ENCODE results near the gene RPRD1A.

RPRD1A gene

GRCh38 chr18:36012891-36013290 lies 54.5 kb downstream of the RPRD1A start:
- Histone ChIP-seq H3K27ac (no peak overlapping the region), H3K4me3 (no peak overlapping the region), H3K36me3 (ENCODE audit: insufficient read depth, low read length) (no peaks in the 10 kb centered on the region), H3K9me3 (ENCODE audit: low read depth, low read length) (no peaks in the 10 kb centered on the region), H3K9ac (ENCODE audit: insufficient read length) (no peak overlapping the region)
- TF ChIP-seq EZH2 (IDR thresholded peaks at IDR 0.05) = no peak
- no peak for TF ChIP-seq POLR2AphosphoS5 (IDR thresholded peaks at IDR 0.05; ENCODE audit: borderline replicate concordance, low read depth, low read length)
- no peak for TF ChIP-seq FOXP2 (optimal IDR thresholded peaks at IDR 0.05; ENCODE audit: control extremely low read depth, extremely low read length, insufficient read depth)
- DNase-seq (ENCODE audit: low read depth, low spot score) = no peak

- no peaks in the 10 kb centered on the region for H3K36me3 ChIP-seq (ENCODE audit: insufficient read depth, low read length)
- TF ChIP-seq EZH2 (IDR thresholded peaks at IDR 0.05) (no peak), POLR2AphosphoS5 (IDR thresholded peaks at IDR 0.05; ENCODE audit: borderline replicate concordance, low read depth, low read length) (no peak), FOXP2 (optimal IDR thresholded peaks at IDR 0.05; ENCODE audit: control extremely low read depth, extremely low read length, insufficient read depth) (no peak)
- H3K9ac ChIP-seq (ENCODE audit: insufficient read length) = no peak overlapping the region
- no peak overlapping the region for H3K27ac ChIP-seq
- no peak for DNase-seq (ENCODE audit: low read depth, low spot score)
- H3K9me3 ChIP-seq (ENCODE audit: low read depth, low read length) = no peaks in the 10 kb centered on the region
- no peak overlapping the region for H3K4me3 ChIP-seq
Observed at GRCh38 chr18:36009214-36009613, 58.1 kb downstream of the RPRD1A start.

- Histone ChIP-seq H3K9ac (ENCODE audit: insufficient read length) (no peak overlapping the region), H3K27ac (no peak overlapping the region), H3K36me3 (ENCODE audit: insufficient read depth, low read length) (no peaks in the 10 kb centered on the region), H3K4me3 (no peak overlapping the region), H3K9me3 (ENCODE audit: low read depth, low read length) (no peaks in the 10 kb centered on the region)
- TF ChIP-seq POLR2AphosphoS5 (IDR thresholded peaks at IDR 0.05; ENCODE audit: borderline replicate concordance, low read depth, low read length) (no peak), EZH2 (IDR thresholded peaks at IDR 0.05) (no peak), FOXP2 (optimal IDR thresholded peaks at IDR 0.05; ENCODE audit: control extremely low read depth, extremely low read length, insufficient read depth) (no peak)
- DNase-seq (ENCODE audit: low read depth, low spot score) = no peak
Observed at GRCh38 chr18:36006997-36007396, 60.4 kb downstream of the RPRD1A start.

GRCh38 chr18:35999925-36000324 lies 67.4 kb downstream of the RPRD1A start:
- no peaks in the 10 kb centered on the region for H3K9me3 ChIP-seq (ENCODE audit: low read depth, low read length)
- H3K27ac ChIP-seq = no peak overlapping the region
- no peak overlapping the region for H3K9ac ChIP-seq (ENCODE audit: insufficient read length)
- no peak for TF ChIP-seq EZH2 (IDR thresholded peaks at IDR 0.05)
- no peak for TF ChIP-seq FOXP2 (optimal IDR thresholded peaks at IDR 0.05; ENCODE audit: control extremely low read depth, extremely low read length, insufficient read depth)
- TF ChIP-seq POLR2AphosphoS5 (IDR thresholded peaks at IDR 0.05; ENCODE audit: borderline replicate concordance, low read depth, low read length) = no peak
- DNase-seq (ENCODE audit: low read depth, low spot score) = no peak
- no peaks in the 10 kb centered on the region for H3K36me3 ChIP-seq (ENCODE audit: insufficient read depth, low read length)
- no peak overlapping the region for H3K4me3 ChIP-seq

- no peak for TF ChIP-seq POLR2AphosphoS5 (IDR thresholded peaks at IDR 0.05; ENCODE audit: borderline replicate concordance, low read depth, low read length)
- no peak for TF ChIP-seq EZH2 (IDR thresholded peaks at IDR 0.05)
- no peak for TF ChIP-seq FOXP2 (optimal IDR thresholded peaks at IDR 0.05; ENCODE audit: control extremely low read depth, extremely low read length, insufficient read depth)
- Histone ChIP-seq H3K9me3 (ENCODE audit: low read depth, low read length) (no peaks in the 10 kb centered on the region), H3K36me3 (ENCODE audit: insufficient read depth, low read length) (no peaks in the 10 kb centered on the region), H3K4me3 (no peak overlapping the region), H3K9ac (ENCODE audit: insufficient read length) (no peak overlapping the region), H3K27ac (no peak overlapping the region)
- no peak for DNase-seq (ENCODE audit: low read depth, low spot score)
Observed at GRCh38 chr18:35998967-35999366, 68.4 kb downstream of the RPRD1A start.

- Histone ChIP-seq H3K4me3 (no peak overlapping the region), H3K9me3 (ENCODE audit: low read depth, low read length) (no peaks in the 10 kb centered on the region), H3K36me3 (ENCODE audit: insufficient read depth, low read length) (peaks cover 36% of the 10 kb centered on the region), H3K27ac (no peak overlapping the region), H3K9ac (ENCODE audit: insufficient read length) (no peak overlapping the region)
- no peak for TF ChIP-seq EZH2 (IDR thresholded peaks at IDR 0.05)
- no peak for TF ChIP-seq POLR2AphosphoS5 (IDR thresholded peaks at IDR 0.05; ENCODE audit: borderline replicate concordance, low read depth, low read length)
- no peak for TF ChIP-seq FOXP2 (optimal IDR thresholded peaks at IDR 0.05; ENCODE audit: control extremely low read depth, extremely low read length, insufficient read depth)
- no peak for DNase-seq (ENCODE audit: low read depth, low spot score)
Observed at GRCh38 chr18:35993013-35993412, 74.3 kb downstream of the RPRD1A start.

- Histone ChIP-seq H3K9me3 (ENCODE audit: low read depth, low read length) (no peaks in the 10 kb centered on the region), H3K9ac (ENCODE audit: insufficient read length) (no peak overlapping the region), H3K36me3 (ENCODE audit: insufficient read depth, low read length) (peaks cover 39% of the 10 kb centered on the region), H3K27ac (no peak overlapping the region), H3K4me3 (no peak overlapping the region)
- no peak for DNase-seq (ENCODE audit: low read depth, low spot score)
- TF ChIP-seq POLR2AphosphoS5 (IDR thresholded peaks at IDR 0.05; ENCODE audit: borderline replicate concordance, low read depth, low read length) (no peak), EZH2 (IDR thresholded peaks at IDR 0.05) (no peak), FOXP2 (optimal IDR thresholded peaks at IDR 0.05; ENCODE audit: control extremely low read depth, extremely low read length, insufficient read depth) (no peak)
Observed at GRCh38 chr18:35991696-35992095, 75.7 kb downstream of the RPRD1A start.

GRCh38 chr18:35983818-35984217 lies 83.5 kb downstream of the RPRD1A start:
- H3K9ac ChIP-seq (ENCODE audit: insufficient read length) = no peak overlapping the region
- H3K27ac ChIP-seq = no peak overlapping the region; the same call in 1 of the 2 replicates
- H3K4me3 ChIP-seq = no peak overlapping the region
- TF ChIP-seq EZH2 (IDR thresholded peaks at IDR 0.05) (no peak), FOXP2 (optimal IDR thresholded peaks at IDR 0.05; ENCODE audit: control extremely low read depth, extremely low read length, insufficient read depth) (no peak), POLR2AphosphoS5 (IDR thresholded peaks at IDR 0.05; ENCODE audit: borderline replicate concordance, low read depth, low read length) (no peak)
- no peaks in the 10 kb centered on the region for H3K9me3 ChIP-seq (ENCODE audit: low read depth, low read length)
- no peak for DNase-seq (ENCODE audit: low read depth, low spot score)
- peaks cover 43% of the 10 kb centered on the region for H3K36me3 ChIP-seq (ENCODE audit: insufficient read depth, low read length)

- H3K9ac ChIP-seq (ENCODE audit: insufficient read length) = no peak overlapping the region
- no peak overlapping the region for H3K4me3 ChIP-seq
- DNase-seq (ENCODE audit: low read depth, low spot score) = no peak
- H3K9me3 ChIP-seq (ENCODE audit: low read depth, low read length) = no peaks in the 10 kb centered on the region
- H3K27ac ChIP-seq = peak overlapping the region; percentile 91
- peaks cover 43% of the 10 kb centered on the region for H3K36me3 ChIP-seq (ENCODE audit: insufficient read depth, low read length)
- TF ChIP-seq POLR2AphosphoS5 (IDR thresholded peaks at IDR 0.05; ENCODE audit: borderline replicate concordance, low read depth, low read length) (no peak), EZH2 (IDR thresholded peaks at IDR 0.05) (no peak)
Observed at GRCh38 chr18:35983147-35983546, 84.2 kb downstream of the RPRD1A start.

Measured in SK-N-MC (cell line).